Measurements from ENCODE around the gene KCNK6.

The KCNK6 gene

DNA sequence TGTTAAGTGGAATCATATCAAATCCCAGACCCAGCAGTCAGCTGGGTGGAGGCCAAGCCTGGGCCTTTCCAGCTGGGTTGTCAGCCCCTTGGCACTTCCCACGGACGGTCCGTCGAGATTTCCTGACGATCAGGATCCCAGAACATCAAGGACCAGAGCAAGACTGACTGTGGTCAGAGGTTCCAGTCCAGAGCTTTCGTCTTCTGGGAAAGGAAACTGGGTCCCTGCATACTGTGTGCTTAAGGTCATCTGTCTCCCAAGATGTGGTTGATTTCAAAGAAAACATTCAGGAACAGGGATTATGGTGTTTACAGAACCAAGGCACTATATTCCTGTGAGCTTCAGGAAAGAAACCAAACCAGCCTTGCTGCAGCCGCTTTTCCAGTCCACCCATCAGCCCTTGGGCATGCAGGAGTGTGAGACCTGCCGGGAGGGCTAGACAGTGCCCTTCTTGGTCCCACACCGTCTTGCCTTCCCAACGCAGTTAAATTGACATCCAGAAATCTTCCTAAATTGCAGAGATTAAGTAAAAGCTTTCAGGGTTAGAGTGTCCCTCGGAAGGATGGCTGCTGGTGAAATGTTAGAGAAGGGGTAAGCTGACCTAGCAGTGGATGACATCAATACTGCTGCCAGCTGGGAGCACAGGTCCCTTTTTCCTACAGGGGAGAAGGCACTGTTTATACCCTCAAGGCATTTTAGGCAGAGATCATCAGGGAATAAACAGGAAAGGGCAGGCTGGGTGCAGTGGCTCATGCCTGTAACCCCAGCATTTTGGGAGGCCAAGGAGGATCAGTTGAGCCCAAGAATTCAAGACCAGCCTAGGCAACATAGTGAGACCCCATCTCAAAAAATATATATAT is 20.6 kb upstream of the KCNK6 start:
- no peak for DNase-seq

DNA sequence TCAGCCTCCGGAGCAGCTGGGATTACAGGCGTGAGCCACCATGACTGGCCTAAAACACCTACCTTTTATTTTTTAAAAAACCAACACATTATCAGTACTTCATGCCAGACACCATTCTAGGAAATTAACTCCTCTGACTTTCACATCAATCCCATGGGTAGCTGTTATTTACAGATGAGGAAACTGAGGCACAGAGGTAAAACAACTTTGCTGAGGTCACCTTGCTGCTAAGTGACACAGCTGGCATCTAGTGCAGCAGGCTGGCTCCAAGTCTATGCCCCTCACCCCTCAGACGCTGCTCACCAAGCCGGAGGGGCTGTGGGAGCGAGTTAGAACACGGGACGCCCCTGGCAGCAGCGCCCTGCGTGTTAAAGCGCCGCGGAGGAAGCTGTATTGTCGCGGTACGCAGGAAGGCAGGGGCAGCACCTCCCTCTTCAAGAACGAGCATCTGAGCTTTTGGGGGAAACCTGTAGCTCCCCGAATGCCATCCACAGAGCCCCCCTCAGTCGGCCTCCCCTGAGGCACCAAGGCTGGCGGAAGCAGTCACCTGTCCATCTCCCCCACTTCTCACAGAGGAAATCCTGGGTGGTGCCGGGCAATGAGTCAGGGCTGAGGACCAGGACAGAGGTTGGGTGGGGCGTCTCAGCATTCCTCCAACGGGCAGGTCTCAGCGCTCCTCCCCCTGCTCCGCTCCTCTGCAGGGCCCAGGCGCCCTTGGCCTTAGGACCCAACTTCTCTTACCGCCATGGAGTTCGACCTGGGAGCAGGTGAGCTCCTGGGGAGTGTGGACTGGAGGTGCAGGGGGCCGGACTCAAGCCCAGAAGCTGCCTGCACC is 15.9 kb upstream of the KCNK6 start, which contains the start of gene C19orf33:
TSS of gene C19orf33 (plus strand) at position 735 of the 835 bp plus-strand sequence. CDS start at position 746, 11 bp downstream.
- DNase-seq = no peak

DNA sequence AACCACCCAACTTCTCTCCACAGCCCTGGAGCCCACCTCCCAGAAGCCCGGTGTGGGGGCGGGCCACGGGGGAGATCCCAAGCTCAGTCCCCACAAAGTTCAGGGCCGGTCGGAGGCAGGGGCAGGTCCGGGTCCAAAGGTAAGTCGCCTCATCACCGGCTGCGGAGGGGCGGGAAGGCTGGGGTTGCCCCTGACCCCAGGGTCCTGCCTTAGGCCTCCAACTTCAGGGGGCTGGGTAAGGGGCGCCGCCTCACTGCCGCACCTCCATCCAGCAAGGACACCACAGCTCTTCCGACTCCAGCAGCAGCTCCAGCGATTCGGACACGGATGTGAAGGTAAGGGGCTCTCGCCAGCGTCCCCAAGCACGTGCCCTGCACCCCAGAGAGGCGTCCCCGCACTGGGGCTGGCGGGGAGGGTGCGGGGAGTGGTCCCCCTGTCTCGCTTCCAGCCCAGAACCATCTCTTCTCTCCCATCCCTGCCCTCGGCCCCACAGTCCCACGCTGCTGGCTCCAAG is 15.2 kb upstream of the KCNK6 start:
- DNase-seq = no peak

DNA sequence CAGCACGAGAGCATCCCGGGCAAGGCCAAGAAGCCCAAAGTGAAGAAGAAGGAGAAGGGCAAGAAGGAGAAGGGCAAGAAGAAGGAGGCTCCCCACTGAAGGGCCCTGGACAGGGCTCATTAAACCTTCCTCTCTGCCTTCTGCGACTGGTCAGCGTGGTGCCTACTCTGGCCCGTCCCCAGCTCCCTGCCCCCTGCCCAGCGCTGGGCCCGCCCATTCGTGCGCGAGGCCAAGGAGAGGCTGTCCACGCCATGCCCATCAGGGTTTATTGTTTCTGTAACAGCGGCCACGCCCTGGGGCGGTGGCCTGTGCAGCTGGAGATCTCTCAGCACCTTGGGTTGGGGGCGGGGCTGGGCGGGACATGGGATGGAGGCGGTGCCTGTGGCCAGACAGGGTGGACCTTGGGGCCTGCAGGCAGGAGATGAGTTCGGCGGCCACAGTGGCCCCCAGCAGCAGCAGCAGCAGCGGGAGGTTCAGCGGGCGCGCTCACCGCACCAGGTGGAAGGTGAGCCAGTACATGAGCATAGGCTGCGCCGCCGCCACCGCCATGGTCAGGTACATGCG is 14.7 kb upstream of the KCNK6 start:
- DNase-seq = no peak

DNA sequence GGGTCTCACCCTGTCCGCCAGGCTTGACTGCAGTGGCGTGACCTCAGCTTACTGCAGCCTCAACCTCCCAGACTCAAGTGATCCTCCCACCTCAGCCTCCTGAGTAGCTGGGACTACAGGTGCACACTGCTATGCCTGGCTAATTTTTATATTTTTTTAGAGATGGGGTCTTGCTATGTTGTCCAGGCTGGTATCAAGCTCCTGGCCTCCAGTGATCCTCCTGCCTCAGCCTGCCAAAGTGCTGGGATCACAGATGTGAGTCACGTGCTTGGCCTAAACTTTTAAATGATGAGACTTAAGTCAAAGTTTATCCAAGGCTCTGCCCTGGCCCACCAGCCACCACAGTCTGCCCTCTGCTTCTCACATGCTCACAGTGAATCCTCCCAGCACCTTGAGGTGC is 13.4 kb upstream of the KCNK6 start:
- DNase-seq = no peak

DNA sequence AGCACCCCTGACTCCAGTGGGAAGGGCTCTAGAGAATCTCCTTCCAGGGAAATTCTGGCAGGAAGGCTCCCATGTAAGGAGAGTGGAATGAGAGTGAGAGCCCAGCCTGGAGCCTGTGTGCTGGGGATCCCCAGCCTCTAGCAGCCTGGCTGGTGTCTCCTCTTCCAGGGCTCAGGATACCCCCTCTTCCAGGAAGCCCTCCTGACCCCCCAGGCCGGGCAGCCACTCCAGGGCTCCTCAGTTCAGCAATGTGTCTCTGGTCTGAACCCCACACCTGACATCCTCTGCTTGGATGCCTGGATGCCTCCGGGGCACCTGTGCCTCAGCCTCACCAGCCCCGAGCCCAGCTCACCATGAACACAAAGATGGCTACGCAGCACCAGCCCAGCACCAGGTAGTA is 12.6 kb upstream of the KCNK6 start:
- no peak for DNase-seq

DNA sequence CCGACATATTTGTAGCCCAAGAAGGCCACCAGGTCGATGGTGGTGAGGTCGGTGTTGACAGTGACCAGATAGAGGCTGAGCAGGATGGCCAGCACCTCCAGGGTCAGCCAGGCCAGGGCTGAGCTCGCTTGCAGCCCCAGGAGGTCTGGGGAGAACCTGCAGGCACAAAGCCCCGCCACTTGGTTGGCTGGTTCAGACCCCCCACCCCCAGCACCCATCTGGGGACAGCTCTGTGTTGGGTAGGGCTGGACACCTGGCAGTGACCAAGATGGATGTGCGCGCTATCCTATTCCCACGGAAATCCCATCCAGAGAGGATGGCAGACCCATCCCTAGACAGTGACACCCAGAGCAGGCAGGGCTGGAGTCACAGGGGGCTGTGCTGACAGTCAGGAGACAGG is 12.0 kb upstream of the KCNK6 start:
- DNase-seq = no peak

DNA sequence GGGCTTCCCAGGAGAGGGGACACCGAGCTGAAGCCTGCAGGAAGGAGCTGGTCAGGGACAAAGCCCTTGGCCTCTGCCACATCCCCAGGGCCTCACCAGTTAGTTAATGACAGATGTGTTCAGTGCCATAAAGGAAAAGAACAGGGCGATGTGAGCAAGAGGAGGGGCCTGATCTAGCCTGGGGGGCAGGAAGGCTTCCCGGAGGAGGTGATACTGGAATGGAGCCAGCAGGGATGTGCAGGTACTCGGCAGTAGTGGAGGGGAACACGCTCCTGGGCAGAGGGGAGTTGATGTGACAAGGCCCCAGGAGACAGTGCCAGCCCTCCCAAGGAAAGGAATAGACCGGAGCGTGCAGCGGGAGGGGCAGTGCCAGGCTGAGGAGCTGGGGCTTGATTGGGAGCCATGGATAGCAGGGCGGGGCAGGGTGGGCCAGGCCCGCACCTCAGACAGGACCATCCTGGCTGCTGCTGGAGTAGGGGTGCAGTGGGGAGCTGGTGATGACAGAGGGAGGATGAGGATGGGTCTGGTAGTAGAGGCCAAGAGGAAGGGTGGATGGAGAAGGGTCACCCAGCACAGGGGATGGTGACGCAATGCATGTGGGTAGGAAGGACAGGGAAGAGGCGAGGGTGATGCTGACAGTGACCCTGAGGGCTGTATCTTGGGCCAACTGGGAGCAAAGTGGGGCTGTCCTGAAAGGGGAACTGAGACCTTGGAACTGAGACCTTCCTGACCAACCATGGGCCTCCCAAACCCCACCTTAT is 11.5 kb upstream of the KCNK6 start:
- no peak for DNase-seq

DNA sequence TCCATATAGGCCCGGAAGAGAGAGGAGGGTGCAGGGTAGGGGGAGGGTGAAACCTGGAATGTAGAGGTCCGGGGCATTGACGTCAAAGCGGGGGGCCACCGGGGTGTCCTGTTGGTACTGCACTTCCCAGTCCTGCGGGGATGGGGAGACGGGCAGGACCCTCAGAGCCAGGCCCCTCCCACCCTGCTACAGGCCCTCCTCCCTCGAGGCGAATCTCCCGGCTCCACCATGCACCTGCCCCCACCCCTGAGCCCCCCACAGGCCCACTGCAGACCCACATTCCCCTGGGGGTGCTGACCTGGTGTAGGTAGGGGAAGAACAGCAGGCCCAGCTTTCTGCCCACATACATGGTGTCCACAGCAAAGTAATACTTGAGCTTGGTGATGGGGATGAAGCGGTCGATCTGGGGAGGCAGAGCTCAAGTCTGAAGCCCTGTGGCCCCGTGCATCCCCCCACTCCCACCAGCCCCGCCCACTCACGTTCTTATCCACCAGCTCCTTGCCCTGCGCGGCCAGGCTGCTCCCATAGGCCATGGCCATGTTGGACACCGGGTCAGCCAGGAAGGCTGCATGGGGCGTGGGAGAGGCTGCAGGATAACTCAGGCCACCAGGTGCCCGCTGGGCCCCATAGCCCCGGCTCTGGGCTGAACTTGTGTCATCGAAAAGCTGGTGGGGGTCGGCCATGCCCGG is 10.6 kb upstream of the KCNK6 start:
- DNase-seq = no peak

DNA sequence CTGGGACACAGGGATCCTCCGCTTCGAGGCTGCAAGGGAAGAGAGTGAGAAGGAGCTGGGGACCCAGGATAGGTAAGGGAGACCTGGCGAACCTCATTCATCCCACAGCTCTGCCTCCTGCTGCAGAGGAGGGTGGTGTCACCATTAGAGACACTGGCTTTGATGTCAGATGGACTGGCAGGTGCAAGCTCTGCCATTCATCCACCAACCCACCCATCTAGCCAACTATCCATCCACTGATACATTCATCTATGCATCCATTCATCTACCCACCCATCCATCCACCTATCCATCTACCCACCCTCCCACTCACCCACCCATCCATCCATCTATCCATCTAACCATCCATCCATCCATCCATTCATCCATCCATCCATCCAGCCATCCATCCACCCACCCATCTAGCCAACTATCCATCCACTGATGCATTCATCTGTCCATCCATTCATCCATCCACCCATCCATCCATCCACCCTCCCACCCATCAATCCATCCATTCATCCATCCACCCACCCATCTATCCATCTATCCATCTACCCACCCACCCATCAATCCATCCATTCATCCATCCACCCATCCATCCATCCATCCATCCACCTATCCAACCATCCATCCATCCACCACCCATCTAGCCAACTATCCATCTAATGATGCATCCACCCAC is 9.9 kb upstream of the KCNK6 start:
- no peak for DNase-seq

DNA sequence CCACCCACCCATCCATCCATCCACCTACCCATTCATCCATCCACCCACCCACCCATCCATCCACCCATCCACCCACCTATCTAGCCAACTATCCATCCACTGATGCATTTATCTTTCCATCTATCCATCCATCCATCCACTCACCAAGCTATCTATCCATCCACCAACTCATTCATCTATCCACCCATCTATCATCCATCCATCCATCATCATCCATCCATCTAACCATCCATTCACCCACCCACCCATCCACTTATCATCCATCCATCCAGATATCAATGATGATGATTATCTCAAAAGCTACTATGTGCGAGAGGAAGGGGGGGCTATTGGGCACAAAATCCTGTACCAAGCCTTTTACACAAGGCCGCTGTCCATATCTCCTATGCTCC is 9.4 kb upstream of the KCNK6 start:
- DNase-seq = no peak

DNA sequence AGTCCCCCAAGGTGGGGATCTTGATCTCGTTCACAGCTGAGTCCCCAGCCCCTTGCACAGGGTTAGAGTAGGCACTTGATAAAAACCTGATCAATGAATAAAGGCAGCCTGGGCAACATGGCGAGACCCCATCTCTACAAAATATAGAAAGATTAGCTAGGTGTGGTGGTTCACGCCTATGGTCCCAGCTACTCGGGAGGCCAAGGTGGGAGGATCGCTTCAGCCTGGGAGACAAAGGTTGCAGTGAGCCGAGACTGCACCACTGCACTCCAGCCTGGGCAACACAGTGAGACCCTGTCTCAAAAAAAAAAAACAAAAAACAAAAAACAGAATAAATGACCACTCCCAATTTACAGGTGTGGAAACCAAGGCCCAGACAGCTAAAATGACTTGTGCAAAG is 8.7 kb upstream of the KCNK6 start:
- no peak for DNase-seq

DNA sequence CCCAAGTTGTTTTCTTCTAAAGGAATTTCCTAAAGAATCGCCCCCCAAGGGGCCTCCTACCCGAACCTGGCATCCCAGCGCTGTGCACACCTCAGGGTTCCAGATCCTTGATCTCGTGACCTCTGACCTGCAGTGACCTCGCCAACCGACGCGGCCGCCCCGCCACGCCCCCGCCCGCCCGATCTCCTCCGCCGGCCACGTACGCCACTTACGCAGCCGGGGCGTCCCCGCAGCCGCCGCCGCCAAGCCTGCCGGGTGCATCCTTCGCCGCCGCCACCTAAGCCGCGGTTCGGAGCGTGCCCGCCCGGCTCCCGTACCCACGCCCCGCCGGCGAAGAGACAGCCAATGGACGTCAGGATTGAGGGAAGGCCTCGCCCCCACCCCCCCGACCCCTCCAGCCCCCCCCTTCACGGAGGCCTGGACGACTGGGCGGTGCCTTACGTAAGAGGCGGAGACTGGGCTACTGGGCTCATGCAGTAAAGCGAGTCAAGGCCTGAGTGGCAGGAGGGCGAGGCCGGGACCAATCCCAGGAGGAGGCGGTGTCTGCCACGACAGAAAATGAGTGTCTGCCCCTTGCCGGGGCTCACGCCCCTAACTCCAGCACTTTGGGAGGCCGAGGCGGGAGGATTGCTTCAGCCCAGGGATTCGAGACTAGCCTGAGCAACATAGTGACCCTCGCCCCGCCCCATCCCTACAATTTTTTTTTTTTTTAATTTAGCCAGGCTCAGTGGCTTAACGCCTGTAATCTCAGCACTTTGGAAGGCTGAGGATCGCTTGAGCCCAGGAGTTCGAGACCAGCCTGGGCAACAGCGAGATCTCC is 3.8 kb upstream of the KCNK6 start, which contains the start of gene YIF1B:
TSS of gene YIF1B (minus strand) at position 291 of the 820 bp plus-strand sequence. CDS start at position 261, 30 bp downstream.
- peak; percentile 96 to 97 for DNase-seq

DNA sequence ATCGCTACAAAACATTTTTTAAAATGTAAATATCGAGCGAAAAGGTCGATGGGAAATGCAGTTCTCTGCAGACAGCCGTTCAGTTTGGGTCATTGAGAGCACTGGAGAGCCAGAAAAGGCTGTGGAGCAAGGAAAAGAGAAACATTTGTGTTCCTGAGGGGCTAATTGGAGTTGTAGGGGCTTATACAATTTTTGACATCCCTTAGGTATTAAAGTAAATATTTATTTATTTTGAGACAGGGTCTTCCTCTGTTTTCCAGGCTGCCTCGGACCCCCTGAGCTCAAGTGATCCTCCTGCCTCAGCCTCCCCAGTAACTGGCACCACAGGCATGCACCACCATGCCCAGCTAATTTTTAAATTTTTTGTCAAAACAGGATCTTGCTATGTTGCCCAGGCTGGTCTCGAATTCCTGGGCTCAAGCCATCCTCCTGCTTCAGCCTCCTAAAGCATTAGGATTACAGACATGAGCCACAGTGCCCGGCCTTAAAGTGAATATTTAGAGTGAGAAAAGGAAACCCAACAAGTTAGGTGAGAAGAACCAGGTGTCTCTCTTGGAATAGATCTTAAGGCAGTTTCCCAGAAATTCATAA is 3.1 kb upstream of the KCNK6 start:
- no peak for DNase-seq

DNA sequence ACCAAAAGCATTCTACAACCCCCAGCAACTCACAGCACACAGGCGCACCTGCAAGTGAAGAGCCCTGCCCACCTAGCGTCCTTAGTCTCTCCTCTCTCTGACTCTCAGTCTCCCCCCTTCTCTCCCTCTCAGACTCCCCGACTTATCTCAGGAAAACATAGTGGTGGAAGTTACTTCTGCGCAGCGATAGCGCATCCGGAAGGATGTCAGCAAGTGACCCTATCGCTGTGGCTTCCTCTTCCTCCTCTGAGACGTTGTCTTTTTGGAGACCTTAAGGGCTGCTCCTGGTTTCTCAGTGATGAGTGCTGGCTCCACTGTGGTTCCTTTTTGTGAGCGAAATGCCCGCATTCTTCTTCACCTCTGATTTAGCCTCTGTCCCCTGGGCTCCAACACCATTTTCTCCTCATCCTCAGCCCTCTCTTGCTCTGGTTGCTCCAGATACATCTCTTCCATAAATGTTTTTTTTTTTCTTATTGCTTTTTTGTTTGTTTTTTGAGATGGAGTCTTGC is 2.5 kb upstream of the KCNK6 start:
- DNase-seq = peak; percentile 23 to 54

DNA sequence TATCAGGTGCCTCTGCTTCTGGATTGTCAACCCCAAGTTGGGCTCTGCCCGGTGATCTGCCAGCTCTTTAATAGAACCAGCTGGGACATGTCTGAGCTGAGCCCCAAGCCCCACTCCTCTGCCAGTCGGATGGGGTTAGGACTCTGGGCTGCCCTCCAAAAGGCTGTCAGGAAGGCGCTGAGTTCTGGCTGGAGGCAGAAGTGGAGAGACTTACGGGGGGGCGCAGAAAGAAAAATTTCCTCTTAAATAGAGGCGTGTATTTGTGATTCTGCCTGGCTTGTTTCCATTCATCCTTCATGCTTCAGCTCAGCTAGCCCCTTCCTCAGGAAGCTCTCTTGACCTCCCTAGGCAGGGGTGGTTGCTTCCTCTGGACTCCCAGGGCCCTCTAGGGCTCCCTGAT is 985 bp upstream of the KCNK6 start:
- DNase-seq = no peak

DNA sequence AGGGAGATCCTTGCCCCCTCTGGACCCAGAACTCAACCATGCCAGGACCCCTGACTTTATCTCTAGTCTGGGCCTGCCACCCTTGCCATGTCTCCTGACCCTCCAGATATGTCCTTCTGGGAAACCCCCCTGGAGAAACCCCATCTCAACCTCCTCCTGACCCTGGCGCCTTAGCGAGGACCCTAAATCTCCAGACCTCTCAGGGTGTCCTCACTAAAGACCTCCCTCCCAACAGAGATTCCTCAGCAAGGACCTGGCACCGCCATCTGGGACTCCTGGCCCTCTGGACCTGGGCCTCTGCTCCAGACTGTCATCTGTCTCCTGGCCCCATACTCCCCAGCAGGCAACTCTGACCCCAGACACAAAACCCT is 1.3 kb downstream of the KCNK6 start:
- DNase-seq = no peak

DNA sequence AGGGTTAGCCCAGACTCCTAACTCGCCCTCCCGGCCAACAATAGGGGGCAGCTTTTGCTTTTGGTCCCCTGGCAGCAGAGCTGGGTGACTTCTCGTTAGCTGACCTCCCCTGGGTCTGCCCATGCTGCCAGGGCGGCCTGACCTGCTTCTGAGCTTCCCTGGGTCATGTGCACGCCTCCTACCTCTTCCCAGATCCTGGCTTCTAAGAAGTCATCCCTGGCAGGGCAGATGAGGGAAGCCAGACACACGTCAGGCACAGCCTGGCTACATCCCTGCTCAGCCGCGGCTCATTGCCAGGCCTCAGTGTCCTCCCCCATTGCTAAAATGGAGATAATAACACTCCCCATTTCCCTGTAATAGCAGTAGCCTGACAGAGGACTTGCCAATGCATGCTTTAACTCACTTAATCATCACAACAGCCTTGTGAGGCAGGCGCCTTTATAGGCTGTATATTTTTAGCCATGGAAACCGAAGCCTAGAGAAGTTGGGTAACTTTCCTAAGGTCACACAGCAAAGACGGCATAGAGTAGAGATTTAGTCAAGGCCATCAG is 2.1 kb downstream of the KCNK6 start:
- DNase-seq = no peak

DNA sequence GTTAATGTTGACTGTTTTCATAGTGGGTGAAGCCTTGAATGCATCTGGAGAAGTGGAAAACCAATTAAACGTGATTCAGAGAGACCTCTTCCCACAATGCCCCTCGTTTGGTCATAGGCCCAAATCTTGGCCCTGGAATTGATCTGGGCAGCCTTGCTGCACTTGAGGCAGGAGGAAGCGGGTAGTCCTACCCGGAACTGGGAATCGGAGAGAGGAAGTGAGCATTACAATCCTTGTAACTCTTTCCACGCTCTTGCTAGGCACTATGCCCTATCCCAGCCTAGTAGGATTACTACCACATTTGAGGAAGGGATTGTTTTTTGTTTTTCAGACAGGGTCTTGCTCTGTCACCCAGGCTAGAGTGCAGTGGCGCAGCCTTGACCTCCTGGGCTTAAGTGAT is 3.6 kb downstream of the KCNK6 start:
- DNase-seq = no peak

DNA sequence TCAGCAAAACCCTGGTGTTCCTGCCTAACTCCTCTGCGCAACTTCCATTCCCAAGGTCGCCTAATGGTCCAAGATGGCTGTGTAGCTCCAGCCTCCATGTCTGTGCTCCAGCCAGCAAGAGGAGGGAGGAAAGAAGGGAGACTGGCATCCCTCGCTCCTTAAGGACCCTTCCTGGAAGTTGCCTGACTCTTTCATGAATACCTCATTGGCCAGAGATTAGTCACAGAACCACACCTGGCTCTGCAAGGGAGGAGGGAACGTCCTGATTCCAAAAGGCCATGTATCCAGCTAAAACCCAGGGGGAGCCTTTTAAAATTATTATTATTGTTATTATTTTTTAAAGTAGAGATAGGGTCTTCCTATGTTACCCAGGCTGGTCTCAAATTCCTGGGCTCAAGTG is 4.8 kb downstream of the KCNK6 start:
- no peak for DNase-seq
